HG03045 (cell line): ENCODE results near the gene CCND3.

Experiments used
- ATAC-seq: cut with Tn5 transposase; IDR thresholded peaks from one replicate; pipeline ENCODE4 v1.9.1; 2021; ENCODE audit warnings: mild to moderate bottlenecking, moderate library complexity; ENCODE audit not compliant: unreplicated experiment

The CCND3 gene

GRCh38 chr6:41941280-41942066 lies at the start of gene CCND3:
CCND3 (minus strand) TSS chr6:41941808; CDS start chr6:41941649, 159 bp downstream.
- peak; percentile 88 for ATAC-seq

- ATAC-seq, result no peak
These were observed 44.7 kb upstream of the CCND3 start for GRCh38 chr6:41986339-41986738.

- no peak for ATAC-seq
These were observed 43.0 kb upstream of the CCND3 start for GRCh38 chr6:41984623-41985022.

- no peak for ATAC-seq
These were observed 35.3 kb upstream of the CCND3 start for GRCh38 chr6:41976794-41977484.

GRCh38 chr6:41975276-41975675 lies 33.7 kb upstream of the CCND3 start:
- ATAC-seq, result no peak

GRCh38 chr6:41974281-41974825 lies 32.7 kb upstream of the CCND3 start:
- ATAC-seq, result no peak

GRCh38 chr6:41972826-41973225 lies 31.2 kb upstream of the CCND3 start:
- ATAC-seq, result no peak

GRCh38 chr6:41970436-41970846 lies 28.8 kb upstream of the CCND3 start:
- ATAC-seq, result no peak

GRCh38 chr6:41967312-41968287 lies 26.0 kb upstream of the CCND3 start:
- no peak for ATAC-seq

GRCh38 chr6:41966961-41967311 lies 25.3 kb upstream of the CCND3 start:
- no peak for ATAC-seq

- ATAC-seq, result no peak
These were observed 24.8 kb upstream of the CCND3 start for GRCh38 chr6:41966214-41966920.

GRCh38 chr6:41965429-41966213 lies 24.0 kb upstream of the CCND3 start:
- no peak for ATAC-seq

GRCh38 chr6:41964201-41964887 lies 22.7 kb upstream of the CCND3 start:
- ATAC-seq, result no peak

- no peak for ATAC-seq
These were observed 21.8 kb upstream of the CCND3 start for GRCh38 chr6:41963371-41963770.

GRCh38 chr6:41960028-41960427 lies 18.4 kb upstream of the CCND3 start:
- ATAC-seq, result no peak

- no peak for ATAC-seq
These were observed 16.6 kb upstream of the CCND3 start for GRCh38 chr6:41958022-41958856.

- no peak for ATAC-seq
These were observed 15.5 kb upstream of the CCND3 start for GRCh38 chr6:41957117-41957516.

- ATAC-seq, result no peak
These were observed 13.8 kb upstream of the CCND3 start for GRCh38 chr6:41955412-41955811.
